ENCODE results near the gene SASH3. TPM values are rescaled to one million over a fixed set of nuclear protein-coding genes. Genes with fewer than 3 reads are reported as not detected.

Gene SASH3
- total RNA-seq, 6 experiments from 2014 or later = 1.7 to 5.7 (median 3.3) TPM

- Histone ChIP-seq H3K27ac (no peak overlapping the region), H3K27me3 (no peaks in the 10 kb centered on the region), H3K4me1 (no peaks in the 10 kb centered on the region), H3K4me3 (no peak overlapping the region), H3K36me3 (peaks cover 0 to 4% (median 0%) of the 10 kb centered on the region in 4 donors), H3K9me3 (no peaks in the 10 kb centered on the region)
- DNase-seq (no peak), ATAC-seq (no peak)
- 64% methylated on average over 3 of the region's 3 CpGs for WGBS (ENCODE audit: insufficient coverage, low coverage, low lambda C conversion rate, missing lambda C conversion rate)
- TF ChIP-seq POLR2A (IDR thresholded peaks at IDR 0.05) = no peak
- TF ChIP-seq, protein P1, sequence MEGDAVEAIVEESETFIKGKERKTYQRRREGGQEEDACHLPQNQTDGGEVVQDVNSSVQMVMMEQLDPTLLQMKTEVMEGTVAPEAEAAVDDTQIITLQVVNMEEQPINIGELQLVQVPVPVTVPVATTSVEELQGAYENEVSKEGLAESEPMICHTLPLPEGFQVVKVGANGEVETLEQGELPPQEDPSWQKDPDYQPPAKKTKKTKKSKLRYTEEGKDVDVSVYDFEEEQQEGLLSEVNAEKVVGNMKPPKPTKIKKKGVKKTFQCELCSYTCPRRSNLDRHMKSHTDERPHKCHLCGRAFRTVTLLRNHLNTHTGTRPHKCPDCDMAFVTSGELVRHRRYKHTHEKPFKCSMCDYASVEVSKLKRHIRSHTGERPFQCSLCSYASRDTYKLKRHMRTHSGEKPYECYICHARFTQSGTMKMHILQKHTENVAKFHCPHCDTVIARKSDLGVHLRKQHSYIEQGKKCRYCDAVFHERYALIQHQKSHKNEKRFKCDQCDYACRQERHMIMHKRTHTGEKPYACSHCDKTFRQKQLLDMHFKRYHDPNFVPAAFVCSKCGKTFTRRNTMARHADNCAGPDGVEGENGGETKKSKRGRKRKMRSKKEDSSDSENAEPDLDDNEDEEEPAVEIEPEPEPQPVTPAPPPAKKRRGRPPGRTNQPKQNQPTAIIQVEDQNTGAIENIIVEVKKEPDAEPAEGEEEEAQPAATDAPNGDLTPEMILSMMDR (IDR thresholded peaks at IDR 0.05) = no peak
- intact Hi-C loops (cut with DNase I) = loop anchor here in 1 of 2 donors (10.0 kb wide), 1 partner anchor 222 kb away; no protein-coding TSS in a partner anchor
Measured at GRCh38 chrX:129836827-129837226, 57.1 kb downstream of the SASH3 start.

DNA sequence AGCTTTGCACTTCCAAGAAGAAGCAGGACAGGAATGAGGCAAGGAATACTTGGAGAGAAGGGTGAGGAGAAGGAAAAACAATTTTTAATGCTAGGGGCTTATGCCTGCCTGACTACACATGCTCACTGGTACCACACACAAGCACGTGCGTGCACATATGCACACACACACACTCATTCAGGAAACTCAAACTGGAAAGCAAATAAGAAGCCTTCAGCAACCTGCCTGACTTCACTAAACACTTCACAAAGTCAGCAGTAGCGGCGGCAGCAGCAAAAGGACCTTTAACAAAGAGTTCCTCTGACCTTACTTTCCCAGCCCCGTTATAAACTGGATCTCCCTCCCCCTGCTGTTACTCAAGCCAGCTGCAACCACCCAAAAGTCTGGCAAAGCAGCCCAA is 60.6 kb downstream of the SASH3 start:
- DNase-seq = no peak
- 64% methylated on average over 3 of the region's 5 CpGs for WGBS (ENCODE audit: insufficient coverage, low coverage, low lambda C conversion rate, missing lambda C conversion rate)
- H3K4me3 ChIP-seq = no peak overlapping the region

DNA sequence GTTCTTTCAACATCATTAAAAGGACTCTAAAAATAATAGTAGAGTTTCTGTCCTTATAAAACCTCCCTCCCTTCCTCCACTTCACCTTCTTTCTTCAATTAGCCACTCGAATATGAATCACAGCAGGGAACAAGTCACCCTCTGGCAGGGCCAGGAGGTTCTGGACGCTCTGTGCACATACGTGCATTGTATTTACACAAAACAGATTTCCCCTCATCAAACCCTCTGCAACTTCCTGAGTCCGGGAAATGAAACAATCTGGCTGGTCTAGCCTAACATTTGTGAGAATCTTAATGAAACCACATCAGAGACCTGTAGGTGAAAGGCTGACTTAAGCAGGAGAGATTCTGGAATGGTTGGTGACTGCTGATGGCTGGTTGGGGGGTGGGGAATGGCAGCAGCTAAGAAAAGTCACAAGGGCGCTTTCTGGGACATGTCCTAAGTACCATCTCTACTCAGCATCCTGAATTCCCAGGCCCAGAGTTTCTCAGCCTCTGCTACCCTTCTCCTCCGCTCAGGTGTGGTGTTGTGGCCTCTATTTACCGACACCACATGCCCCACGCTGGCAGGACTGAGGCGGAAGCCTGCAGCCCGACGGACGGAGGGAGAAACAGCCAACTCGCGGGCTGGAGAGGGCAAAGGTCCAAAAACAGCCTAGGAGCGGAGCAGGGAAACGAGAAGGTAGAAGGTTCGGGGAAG is 62.9 kb downstream of the SASH3 start:
- Histone ChIP-seq H3K4me1 (peaks cover 0 to 3% (median 0%) of the 10 kb centered on the region in 4 donors), H3K36me3 (peaks cover 0 to 4% (median 0%) of the 10 kb centered on the region in 4 donors), H3K27ac (peak overlapping the region; percentile 43 to 66 (median 64)), H3K9me3 (no peaks in the 10 kb centered on the region), H3K27me3 (no peaks in the 10 kb centered on the region), H3K4me3 (peak overlapping the region; percentile 60 to 65 (median 63))
- peak; percentile 61 to 78 (median 63) for ATAC-seq
- intact Hi-C loops (cut with DNase I) = no loop called here
- WGBS (ENCODE audit: insufficient coverage, low coverage, low lambda C conversion rate, missing lambda C conversion rate) = 17% methylated on average over 15 of the region's 17 CpGs
- DNase-seq = peak; percentile 53 to 73 (median 71)
- TF ChIP-seq, protein P1 (IDR thresholded peaks at IDR 0.05) = no peak
- TF ChIP-seq POLR2A (IDR thresholded peaks at IDR 0.05) = no peak

More for the DNA sequence above, 60.6 kb downstream of the SASH3 start:
- no peaks in the 10 kb centered on the region for H3K9me3 ChIP-seq
- no peaks in the 10 kb centered on the region for H3K27me3 ChIP-seq
- peaks cover 0 to 4% (median 0%) of the 10 kb centered on the region in 4 donors for H3K36me3 ChIP-seq
- TF ChIP-seq, protein P1 (IDR thresholded peaks at IDR 0.05) = no peak
- TF ChIP-seq POLR2A (IDR thresholded peaks at IDR 0.05) = no peak
- peaks cover 0 to 3% (median 0%) of the 10 kb centered on the region in 4 donors for H3K4me1 ChIP-seq
- ATAC-seq = no peak
- intact Hi-C loops (cut with DNase I) = no loop called here
- no peak overlapping the region for H3K27ac ChIP-seq

GRCh38 chrX:129843209-129843458 is 63.4 kb downstream of the SASH3 start:
- WGBS (ENCODE audit: insufficient coverage, low coverage, low lambda C conversion rate, missing lambda C conversion rate) = 40% methylated on average over 3 of the region's 23 CpGs

More at GRCh38 chrX:129843209-129843458, 63.4 kb downstream of the SASH3 start:
- H3K27ac ChIP-seq = peak overlapping the region; percentile 43 to 66 (median 64)
- TF ChIP-seq, protein P1 (IDR thresholded peaks at IDR 0.05) = no peak
- no peak for TF ChIP-seq POLR2A (IDR thresholded peaks at IDR 0.05)
- peaks cover 0 to 4% (median 0%) of the 10 kb centered on the region in 4 donors for H3K36me3 ChIP-seq
- ATAC-seq (no peak), DNase-seq (no peak)
- H3K4me3 ChIP-seq = peak overlapping the region; percentile 60 to 65 (median 63)
- no peaks in the 10 kb centered on the region for H3K9me3 ChIP-seq
- no peaks in the 10 kb centered on the region for H3K27me3 ChIP-seq
- intact Hi-C loops (cut with DNase I) = no loop called here
- peaks cover 0 to 3% (median 0%) of the 10 kb centered on the region in 4 donors for H3K4me1 ChIP-seq
